ENCODE data around the gene ABTB2.

Gene ABTB2

GRCh38 chr11:34315394-34315793 is 42.4 kb downstream of the ABTB2 start:
- Histone ChIP-seq H3K36me3 (ENCODE audit: insufficient read depth, low read length) (no peaks in the 10 kb centered on the region), H3K4me3 (ENCODE audit: low read length) (no peak overlapping the region), H2AFZ (ENCODE audit: low read depth, low read length) (no peak overlapping the region), H3K9me3 (ENCODE audit: low read length) (no peaks in the 10 kb centered on the region), H3K4me1 (ENCODE audit: insufficient read depth, low read length) (no peaks in the 10 kb centered on the region), H3K27me3 (ENCODE audit: insufficient read depth, low read length) (no peaks in the 10 kb centered on the region)

GRCh38 chr11:34314936-34315335 is 42.9 kb downstream of the ABTB2 start:
- no peaks in the 10 kb centered on the region for H3K27me3 ChIP-seq (ENCODE audit: insufficient read depth, low read length)
- no peak overlapping the region for H2AFZ ChIP-seq (ENCODE audit: low read depth, low read length)
- no peaks in the 10 kb centered on the region for H3K36me3 ChIP-seq (ENCODE audit: insufficient read depth, low read length)
- no peaks in the 10 kb centered on the region for H3K4me1 ChIP-seq (ENCODE audit: insufficient read depth, low read length)
- no peak overlapping the region for H3K4me3 ChIP-seq (ENCODE audit: low read length)
- no peaks in the 10 kb centered on the region for H3K9me3 ChIP-seq (ENCODE audit: low read length)

- H3K27me3 ChIP-seq (ENCODE audit: insufficient read depth, low read length): no peaks in the 10 kb centered on the region
- no peak overlapping the region for H2AFZ ChIP-seq (ENCODE audit: low read depth, low read length)
- H3K36me3 ChIP-seq (ENCODE audit: insufficient read depth, low read length): no peaks in the 10 kb centered on the region
- H3K4me3 ChIP-seq (ENCODE audit: low read length): no peak overlapping the region
- H3K9me3 ChIP-seq (ENCODE audit: low read length): no peaks in the 10 kb centered on the region
- H3K4me1 ChIP-seq (ENCODE audit: insufficient read depth, low read length): no peaks in the 10 kb centered on the region
These were observed 43.6 kb downstream of the ABTB2 start for GRCh38 chr11:34314176-34314575.

GRCh38 chr11:34313099-34313517 is 44.7 kb downstream of the ABTB2 start:
- no peaks in the 10 kb centered on the region for H3K4me1 ChIP-seq (ENCODE audit: insufficient read depth, low read length)
- H3K27me3 ChIP-seq (ENCODE audit: insufficient read depth, low read length): no peaks in the 10 kb centered on the region
- no peak overlapping the region for H3K4me3 ChIP-seq (ENCODE audit: low read length)
- no peak overlapping the region for H2AFZ ChIP-seq (ENCODE audit: low read depth, low read length)
- no peaks in the 10 kb centered on the region for H3K9me3 ChIP-seq (ENCODE audit: low read length)
- no peaks in the 10 kb centered on the region for H3K36me3 ChIP-seq (ENCODE audit: insufficient read depth, low read length)

- Histone ChIP-seq H2AFZ (ENCODE audit: low read depth, low read length) (no peak overlapping the region), H3K4me1 (ENCODE audit: insufficient read depth, low read length) (no peaks in the 10 kb centered on the region), H3K36me3 (ENCODE audit: insufficient read depth, low read length) (no peaks in the 10 kb centered on the region), H3K27me3 (ENCODE audit: insufficient read depth, low read length) (no peaks in the 10 kb centered on the region), H3K4me3 (ENCODE audit: low read length) (no peak overlapping the region), H3K9me3 (ENCODE audit: low read length) (no peaks in the 10 kb centered on the region)
These were observed 46.7 kb downstream of the ABTB2 start for GRCh38 chr11:34311126-34311525.

- Histone ChIP-seq H3K4me3 (ENCODE audit: low read length) (no peak overlapping the region), H3K36me3 (ENCODE audit: insufficient read depth, low read length) (no peaks in the 10 kb centered on the region), H3K4me1 (ENCODE audit: insufficient read depth, low read length) (no peaks in the 10 kb centered on the region), H3K27me3 (ENCODE audit: insufficient read depth, low read length) (no peaks in the 10 kb centered on the region), H2AFZ (ENCODE audit: low read depth, low read length) (no peak overlapping the region), H3K9me3 (ENCODE audit: low read length) (no peaks in the 10 kb centered on the region)
These were observed 47.8 kb downstream of the ABTB2 start for GRCh38 chr11:34309965-34310364.

GRCh38 chr11:34308913-34309585 is 48.8 kb downstream of the ABTB2 start:
- Histone ChIP-seq H3K9me3 (ENCODE audit: low read length) (no peaks in the 10 kb centered on the region), H2AFZ (ENCODE audit: low read depth, low read length) (no peak overlapping the region), H3K27me3 (ENCODE audit: insufficient read depth, low read length) (no peaks in the 10 kb centered on the region), H3K4me1 (ENCODE audit: insufficient read depth, low read length) (no peaks in the 10 kb centered on the region), H3K36me3 (ENCODE audit: insufficient read depth, low read length) (no peaks in the 10 kb centered on the region), H3K4me3 (ENCODE audit: low read length) (no peak overlapping the region)

GRCh38 chr11:34308049-34308912 is 49.5 kb downstream of the ABTB2 start:
- no peak overlapping the region for H2AFZ ChIP-seq (ENCODE audit: low read depth, low read length)
- no peaks in the 10 kb centered on the region for H3K4me1 ChIP-seq (ENCODE audit: insufficient read depth, low read length)
- H3K9me3 ChIP-seq (ENCODE audit: low read length): no peaks in the 10 kb centered on the region
- no peaks in the 10 kb centered on the region for H3K36me3 ChIP-seq (ENCODE audit: insufficient read depth, low read length)
- H3K4me3 ChIP-seq (ENCODE audit: low read length): no peak overlapping the region
- H3K27me3 ChIP-seq (ENCODE audit: insufficient read depth, low read length): no peaks in the 10 kb centered on the region

- no peaks in the 10 kb centered on the region for H3K9me3 ChIP-seq (ENCODE audit: low read length)
- H2AFZ ChIP-seq (ENCODE audit: low read depth, low read length): no peak overlapping the region
- H3K27me3 ChIP-seq (ENCODE audit: insufficient read depth, low read length): no peaks in the 10 kb centered on the region
- H3K4me3 ChIP-seq (ENCODE audit: low read length): no peak overlapping the region
- no peaks in the 10 kb centered on the region for H3K36me3 ChIP-seq (ENCODE audit: insufficient read depth, low read length)
- H3K4me1 ChIP-seq (ENCODE audit: insufficient read depth, low read length): peaks cover 5% of the 10 kb centered on the region
These were observed 52.0 kb downstream of the ABTB2 start for GRCh38 chr11:34305780-34306179.

- Histone ChIP-seq H3K9me3 (ENCODE audit: low read length) (no peaks in the 10 kb centered on the region), H3K36me3 (ENCODE audit: insufficient read depth, low read length) (no peaks in the 10 kb centered on the region)
These were observed 52.6 kb downstream of the ABTB2 start for GRCh38 chr11:34305193-34305592.

GRCh38 chr11:34303028-34303570 is 54.7 kb downstream of the ABTB2 start:
- Histone ChIP-seq H2AFZ (ENCODE audit: low read depth, low read length) (no peak overlapping the region), H3K27me3 (ENCODE audit: insufficient read depth, low read length) (no peaks in the 10 kb centered on the region), H3K4me3 (ENCODE audit: low read length) (no peak overlapping the region), H3K9me3 (ENCODE audit: low read length) (no peaks in the 10 kb centered on the region), H3K36me3 (ENCODE audit: insufficient read depth, low read length) (no peaks in the 10 kb centered on the region), H3K4me1 (ENCODE audit: insufficient read depth, low read length) (peaks cover 20% of the 10 kb centered on the region)

More at GRCh38 chr11:34305193-34305592, 52.6 kb downstream of the ABTB2 start:
- no peak overlapping the region for H2AFZ ChIP-seq (ENCODE audit: low read depth, low read length)
- H3K4me3 ChIP-seq (ENCODE audit: low read length): no peak overlapping the region
- H3K27me3 ChIP-seq (ENCODE audit: insufficient read depth, low read length): no peaks in the 10 kb centered on the region
- H3K4me1 ChIP-seq (ENCODE audit: insufficient read depth, low read length): peaks cover 10% of the 10 kb centered on the region

GRCh38 chr11:34302046-34302921 is 55.5 kb downstream of the ABTB2 start:
- H2AFZ ChIP-seq (ENCODE audit: low read depth, low read length): no peak overlapping the region
- peaks cover 20% of the 10 kb centered on the region for H3K4me1 ChIP-seq (ENCODE audit: insufficient read depth, low read length)
- H3K27me3 ChIP-seq (ENCODE audit: insufficient read depth, low read length): no peaks in the 10 kb centered on the region

More at GRCh38 chr11:34302046-34302921, 55.5 kb downstream of the ABTB2 start:
- H3K4me3 ChIP-seq (ENCODE audit: low read length): no peak overlapping the region
- H3K9me3 ChIP-seq (ENCODE audit: low read length): no peaks in the 10 kb centered on the region
- H3K36me3 ChIP-seq (ENCODE audit: insufficient read depth, low read length): no peaks in the 10 kb centered on the region
